Keratinocyte (primary cell): Measurements from ENCODE around the gene TM2D3. TPM values are rescaled to one million over a fixed set of nuclear protein-coding genes. Genes with fewer than 3 reads are reported as not detected.

Experiments used
- DNase-seq: peaks from one replicate; pipeline ENCODE4 v3.0.0-alpha.2; 2011; ENCODE audit warnings: low read depth, missing footprints, low spot score
- FAIRE-seq: peaks from 2 replicates; lab custom pipeline; 2011; peaks lifted over from hg19 to GRCh38; lab: Jason Lieb, UNC
- H2AFZ ChIP-seq: 2 replicates; pipeline ENCODE4 v1.6.0; 2012; ENCODE audit warnings: low read length, control low read depth, inconsistent platforms; ENCODE audit not compliant: control insufficient read depth
- H3K27ac ChIP-seq: 2 replicates; pipeline ENCODE4 v1.5.1; 2011; ENCODE audit warnings: low read length; ENCODE audit not compliant: control insufficient read depth, insufficient read depth
- H3K27me3 ChIP-seq: 3 replicates; pipeline ENCODE4 v1.6.0; 2011; ENCODE audit warnings: low read length; ENCODE audit not compliant: control insufficient read depth, insufficient read depth; ENCODE audit errors: extremely low read depth
- H3K36me3 ChIP-seq, 2 experiments: 2 replicates in 1 of 2; 3 replicates in 1 of 2; pipeline ENCODE4 v1.5.1; 2011; ENCODE audit warnings: low read length in 2 of 2, mild to moderate bottlenecking in 1 of 2; ENCODE audit not compliant: control insufficient read depth in 2 of 2, insufficient read depth in 2 of 2; ENCODE audit errors: extremely low read depth in 1 of 2
- H3K4me1 ChIP-seq: 3 replicates; pipeline ENCODE4 v1.5.1; 2011; ENCODE audit warnings: low read length; ENCODE audit not compliant: control insufficient read depth, insufficient read depth; ENCODE audit errors: extremely low read depth
- H3K4me2 ChIP-seq: 3 replicates; pipeline ENCODE4 v1.6.0; 2011; ENCODE audit warnings: low read depth, low read length; ENCODE audit not compliant: control insufficient read depth, insufficient read depth; ENCODE audit errors: extremely low read depth
- H3K4me3 ChIP-seq, 3 experiments: fragments of 200-600 bp in 1 of 3; sonication (generic) in 1 of 3; 2 replicates in 2 of 3; 3 replicates in 1 of 3; pipeline ENCODE4 v1.5.1; 2011 to 2016; ENCODE audit warnings: low read length in 3 of 3, mild to moderate bottlenecking in 3 of 3, control low read depth in 2 of 3, inconsistent platforms in 1 of 3, low read depth in 1 of 3, mixed read lengths in 1 of 3, mixed run types in 1 of 3, moderate library complexity in 1 of 3; ENCODE audit not compliant: control insufficient read depth in 2 of 3, insufficient read depth in 2 of 3; ENCODE audit errors: extremely low read depth in 1 of 3
- H3K79me2 ChIP-seq: 2 replicates; pipeline ENCODE4 v1.6.0; 2012; ENCODE audit warnings: low read length; ENCODE audit not compliant: control insufficient read depth, insufficient read depth
- H3K9ac ChIP-seq: 3 replicates; pipeline ENCODE4 v1.6.0; 2011; ENCODE audit warnings: low read length; ENCODE audit not compliant: control insufficient read depth, insufficient read depth; ENCODE audit errors: extremely low read depth
- H3K9me1 ChIP-seq: 3 replicates; pipeline ENCODE4 v1.6.0; 2011; ENCODE audit warnings: low read length; ENCODE audit not compliant: control insufficient read depth, insufficient read depth; ENCODE audit errors: extremely low read depth
- H3K9me3 ChIP-seq: 2 replicates; pipeline ENCODE4 v1.5.1; 2012; ENCODE audit warnings: low read depth, low read length; ENCODE audit not compliant: control insufficient read depth
- H4K20me1 ChIP-seq: 3 replicates; pipeline ENCODE4 v1.6.0; 2011; ENCODE audit warnings: low read length; ENCODE audit not compliant: control insufficient read depth, insufficient read depth; ENCODE audit errors: extremely low read depth
- CTCF ChIP-seq, 3 experiments: IDR thresholded peaks in 1 of 3; conservative IDR thresholded peaks in 1 of 3; optimal IDR thresholded peaks in 1 of 3; 2 replicates in 2 of 3; 3 replicates in 1 of 3; pipeline versions ENCODE3 to v1.5.1; 2011; ENCODE audit warnings: low read length in 3 of 3, mild to moderate bottlenecking in 3 of 3, moderate library complexity in 2 of 3, control low read depth in 1 of 3, inconsistent platforms in 1 of 3; ENCODE audit not compliant: insufficient read depth in 2 of 3; ENCODE audit errors: extremely low read depth in 1 of 3
- EZH2 ChIP-seq: IDR thresholded peaks from one replicate; pipeline ENCODE4 v1.6.1; 2012; ENCODE audit warnings: inconsistent platforms, mild to moderate bottlenecking, low read length, moderate library complexity
- dilution Hi-C: fragments of 300-500 bp; cut with MboI; formaldehyde crosslinking; loops from one replicate; pipeline ENCODE4 v1.7.0; 2020; ENCODE audit warnings: low sequenced_read_pairs; ENCODE audit not compliant: extremely low pct_ligation_motif_present
- polyA plus RNA-seq, 5 experiments: library from polyadenylated mRNA; depleted of rRNA in 3 of 5; stranded (reverse) in 3 of 5; stranded (forward) in 1 of 5; unstranded in 1 of 5; fragments of >200 nt; gene quantifications; 1 replicate in 1 of 5; 2 replicates in 3 of 5; 3 replicates in 1 of 5; pipeline versions ENCODE4 v1.2.1 to v1.2.3, GENCODE V29; 2011 to 2012; ENCODE audit warnings: missing spikeins in 2 of 5, low read depth in 1 of 5, low replicate concordance in 1 of 5

TM2D3 gene
- polyA plus RNA-seq, 1 donor (not counting 4 experiments of a cell fraction or from before 2014, with no cell fraction given), result 56.7 TPM

GRCh38 chr15:101611007-101611406, 41.2 kb downstream of the TM2D3 start:
- H3K27me3 ChIP-seq, result peaks cover 33% of the 10 kb centered on the region
- no peak overlapping the region for H2AFZ ChIP-seq
- FAIRE-seq (no peak), DNase-seq (no peak)
- no peak overlapping the region for H3K4me2 ChIP-seq
- no peak overlapping the region for H3K9ac ChIP-seq
- TF ChIP-seq CTCF (optimal IDR thresholded peaks at IDR 0.05 in 1 of 3, IDR thresholded peaks at IDR 0.05 in 1 of 3, conservative IDR thresholded peaks at IDR 0.05 in 1 of 3; ENCODE audit: extremely low read depth in 1 of 3, insufficient read depth in 2 of 3, low read length in 3 of 3) (no peak), EZH2 (no peak)
- dilution Hi-C loops, result no loop called here
- no peaks in the 10 kb centered on the region for H3K9me3 ChIP-seq
- no peak overlapping the region for H3K4me3 ChIP-seq
- no peaks in the 10 kb centered on the region for H4K20me1 ChIP-seq
- H3K4me1 ChIP-seq, result peaks cover 7% of the 10 kb centered on the region
- H3K36me3 ChIP-seq, result no peaks in the 10 kb centered on the region
- H3K27ac ChIP-seq, result no peak overlapping the region
- H3K79me2 ChIP-seq, result no peaks in the 10 kb centered on the region
- H3K9me1 ChIP-seq, result no peaks in the 10 kb centered on the region

DNA sequence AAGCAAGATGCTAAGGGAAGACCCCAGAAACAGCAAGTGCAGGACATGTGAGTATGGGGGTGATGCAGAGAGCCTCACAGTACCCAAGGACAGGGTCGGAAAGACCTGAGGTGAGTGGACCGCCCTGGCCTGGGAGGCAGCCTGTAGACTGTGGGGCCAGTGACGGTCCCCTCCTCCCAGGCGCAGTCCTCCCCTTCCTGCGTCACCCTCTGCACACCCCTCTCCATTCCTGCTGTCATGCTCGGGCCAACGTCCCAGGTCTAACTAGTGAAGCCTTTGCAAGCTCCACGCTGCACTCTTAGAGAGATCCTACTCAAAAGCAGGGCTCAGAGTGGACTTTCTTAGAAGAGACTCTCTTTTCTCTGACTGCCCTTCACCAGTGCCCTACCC, 41.6 kb downstream of the TM2D3 start:
- no peak for FAIRE-seq
- Histone ChIP-seq H3K79me2 (no peaks in the 10 kb centered on the region), H3K9me1 (no peaks in the 10 kb centered on the region), H3K36me3 (no peaks in the 10 kb centered on the region), H4K20me1 (no peaks in the 10 kb centered on the region), H2AFZ (no peak overlapping the region), H3K4me1 (peaks cover 4% of the 10 kb centered on the region), H3K9ac (no peak overlapping the region), H3K27me3 (peaks cover 34% of the 10 kb centered on the region), H3K4me2 (no peak overlapping the region), H3K9me3 (no peaks in the 10 kb centered on the region), H3K4me3 (no peak overlapping the region), H3K27ac (no peak overlapping the region)
- no peak for TF ChIP-seq CTCF (optimal IDR thresholded peaks at IDR 0.05 in 1 of 3, IDR thresholded peaks at IDR 0.05 in 1 of 3, conservative IDR thresholded peaks at IDR 0.05 in 1 of 3; ENCODE audit: extremely low read depth in 1 of 3, insufficient read depth in 2 of 3, low read length in 3 of 3)
- TF ChIP-seq EZH2, result no peak
- no peak for DNase-seq
- dilution Hi-C loops, result no loop called here
